Adrenal gland (tissue), 12 donors: ENCODE results near the gene AIFM3. TPM values are rescaled to one million over a fixed set of nuclear protein-coding genes. Genes with fewer than 3 reads are reported as not detected.

ENCODE experiments used
- DNase-seq, 7 donors: peaks; one replicate each; pipeline ENCODE4 v3.0.0-alpha.2; 2019 to 2020
- H3K27ac ChIP-seq, 5 donors: fragments of 200-600 bp; sonication (generic) in 4 of 5; 1 replicate in 3 of 5; 2 replicates in 2 of 5; pipeline versions ENCODE4 v1.5.1 to v1.8.0; 2016 to 2020; ENCODE audit warnings: mild to moderate bottlenecking in 1 of 5
- H3K27me3 ChIP-seq: fragments of 200-600 bp; 2 replicates; pipeline ENCODE4 v1.8.0; 2021
- H3K36me3 ChIP-seq, 2 donors: fragments of 200-600 bp; replicated peaks in 1 of 2; 1 replicate in 1 of 2; 2 replicates in 1 of 2; pipeline versions ENCODE4 v1.5.1 to v1.8.0; 2018 to 2022
- H3K4me1 ChIP-seq, 2 donors: fragments of 200-600 bp; replicated peaks in 1 of 2; 1 replicate in 1 of 2; 2 replicates in 1 of 2; pipeline versions ENCODE4 v1.5.1 to v1.8.0; 2018 to 2021
- H3K4me3 ChIP-seq, 4 donors: fragments of 200-600 bp; sonication (generic) in 3 of 4; one replicate each; pipeline ENCODE4 v1.5.1; 2016 to 2018
- H3K9me3 ChIP-seq, 3 donors: fragments of 200-600 bp; sonication (generic) in 1 of 3; replicated peaks in 1 of 3; 1 replicate in 2 of 3; 2 replicates in 1 of 3; pipeline versions ENCODE4 v1.5.1 to v1.8.0; 2016 to 2021
- POLR2A ChIP-seq, 2 donors: fragments of 450-650 bp; IDR thresholded peaks; one replicate each; pipeline ENCODE4 v1.6.1; 2017; ENCODE audit warnings: antibody characterized with exemption in 2 of 2, mild to moderate bottlenecking in 2 of 2, moderate library complexity in 1 of 2
- WGBS, 4 donors: extraction: QIAGEN DNeasy Blood & Tissue Kit in 2 of 4; methylation state at CpG; one replicate each; pipeline versions ENCODE4 v1.1.5 to v1.1.7; 2013 to 2017; 5-methylcytosine and 5-hydroxymethylcytosine counted together
- intact Hi-C, 2 donors: fragments of 100-400 bp; cut with DNase I; formaldehyde crosslinking; loops; one replicate each; pipeline versions ENCODE4 v1.14.1 to v1.15.0; 2022 to 2023
- polyA plus RNA-seq, 3 donors: library from polyadenylated mRNA; stranded (reverse); fragments of 200-250 nt in 2 of 3; fragments of 350-450 nt in 1 of 3; fragmentation: Illumina TruSeq in 1 of 3; extraction: RNeasy Lipid Tissue Mini Kit (QIAGEN cat#74804) in 1 of 3; gene quantifications; one replicate each; pipeline ENCODE4 v1.2.3, GENCODE V29; 2013 to 2014
- total RNA-seq, 9 donors: library from RNA; depleted of rRNA in 4 of 9; stranded (reverse); fragments of >200 nt in 4 of 9; fragments of 120-200 nt in 1 of 9; fragmentation: NEBNext Ultra II Directional in 1 of 9; extraction: Animal tissue kit (Norgen Biotek cat#: 25700) in 1 of 9; gene quantifications; one replicate each; pipeline versions ENCODE4 v1.1.0 to v1.2.4, GENCODE V29; 2013 to 2023
- TF ChIP-seq, protein P1 (sequence below), 6 experiments: fragments of 450-650 bp in 4 of 6; fragments of 200-600 bp in 2 of 6; sonication (generic) in 1 of 6; IDR thresholded peaks; 1 replicate in 5 of 6; 2 replicates in 1 of 6; pipeline versions ENCODE4 v1.5.1 to v1.8.0; 2016 to 2021; ENCODE audit warnings: antibody characterized with exemption in 6 of 6, mild to moderate bottlenecking in 2 of 6, moderate library complexity in 1 of 6
- donor health status: healthy with polysubstance abuse.
- donor health status: Bipolar disorder and iron deficiency.
- donor health status: DM: yes; HTN: yes; CAD: no.
- donor health status: DM: no; HTN: no; CAD: no.
- donor health status: DM: no; HTN: no; CAD: no.
- donor health status: DM: yes; HTN: yes; CAD: no.

Gene AIFM3
- total and polyA plus RNA-seq, 12 donors: 0.37 to 9.1 (median 2.2) TPM

DNA sequence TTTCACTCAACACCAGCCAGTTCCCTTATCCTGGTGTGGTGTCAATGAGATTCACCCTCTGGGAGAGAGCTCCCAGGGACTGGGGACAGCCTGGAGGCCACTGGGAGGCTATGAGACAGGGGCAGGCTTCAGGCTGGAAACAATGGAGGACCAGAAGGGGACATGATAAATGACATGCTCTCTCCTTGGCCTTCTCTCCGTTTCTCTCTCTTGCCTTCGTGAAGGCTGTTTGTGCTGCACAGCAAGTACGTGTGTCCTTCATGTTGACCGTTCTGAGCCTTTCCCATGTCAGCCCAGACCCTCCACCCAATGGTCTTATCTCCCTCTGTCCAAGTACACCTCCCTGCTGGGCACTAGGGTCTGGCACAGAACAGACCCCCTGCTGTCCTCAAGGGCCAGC is 13.5 kb downstream of the AIFM3 start:
- TF ChIP-seq, protein P1, sequence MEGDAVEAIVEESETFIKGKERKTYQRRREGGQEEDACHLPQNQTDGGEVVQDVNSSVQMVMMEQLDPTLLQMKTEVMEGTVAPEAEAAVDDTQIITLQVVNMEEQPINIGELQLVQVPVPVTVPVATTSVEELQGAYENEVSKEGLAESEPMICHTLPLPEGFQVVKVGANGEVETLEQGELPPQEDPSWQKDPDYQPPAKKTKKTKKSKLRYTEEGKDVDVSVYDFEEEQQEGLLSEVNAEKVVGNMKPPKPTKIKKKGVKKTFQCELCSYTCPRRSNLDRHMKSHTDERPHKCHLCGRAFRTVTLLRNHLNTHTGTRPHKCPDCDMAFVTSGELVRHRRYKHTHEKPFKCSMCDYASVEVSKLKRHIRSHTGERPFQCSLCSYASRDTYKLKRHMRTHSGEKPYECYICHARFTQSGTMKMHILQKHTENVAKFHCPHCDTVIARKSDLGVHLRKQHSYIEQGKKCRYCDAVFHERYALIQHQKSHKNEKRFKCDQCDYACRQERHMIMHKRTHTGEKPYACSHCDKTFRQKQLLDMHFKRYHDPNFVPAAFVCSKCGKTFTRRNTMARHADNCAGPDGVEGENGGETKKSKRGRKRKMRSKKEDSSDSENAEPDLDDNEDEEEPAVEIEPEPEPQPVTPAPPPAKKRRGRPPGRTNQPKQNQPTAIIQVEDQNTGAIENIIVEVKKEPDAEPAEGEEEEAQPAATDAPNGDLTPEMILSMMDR (IDR thresholded peaks at IDR 0.05): no peak
- no peak for TF ChIP-seq POLR2A (IDR thresholded peaks at IDR 0.05)
- WGBS, 4 donors: 47 to 55% (median 52%) methylated on average over 3 to 4 of the region's 4 CpGs
- intact Hi-C loops: no loop called here
- no peak for DNase-seq
- no peak overlapping the region for H3K4me3 ChIP-seq
- H3K27me3 ChIP-seq: no peaks in the 10 kb centered on the region
- H3K9me3 ChIP-seq: peaks cover 0 to 4% (median 0%) of the 10 kb centered on the region in 3 donors
- peaks cover 26 to 37% of the 10 kb centered on the region in 2 donors for H3K4me1 ChIP-seq
- H3K27ac ChIP-seq: no peak overlapping the region
- peaks cover 0 to 3% of the 10 kb centered on the region in 2 donors for H3K36me3 ChIP-seq

DNA sequence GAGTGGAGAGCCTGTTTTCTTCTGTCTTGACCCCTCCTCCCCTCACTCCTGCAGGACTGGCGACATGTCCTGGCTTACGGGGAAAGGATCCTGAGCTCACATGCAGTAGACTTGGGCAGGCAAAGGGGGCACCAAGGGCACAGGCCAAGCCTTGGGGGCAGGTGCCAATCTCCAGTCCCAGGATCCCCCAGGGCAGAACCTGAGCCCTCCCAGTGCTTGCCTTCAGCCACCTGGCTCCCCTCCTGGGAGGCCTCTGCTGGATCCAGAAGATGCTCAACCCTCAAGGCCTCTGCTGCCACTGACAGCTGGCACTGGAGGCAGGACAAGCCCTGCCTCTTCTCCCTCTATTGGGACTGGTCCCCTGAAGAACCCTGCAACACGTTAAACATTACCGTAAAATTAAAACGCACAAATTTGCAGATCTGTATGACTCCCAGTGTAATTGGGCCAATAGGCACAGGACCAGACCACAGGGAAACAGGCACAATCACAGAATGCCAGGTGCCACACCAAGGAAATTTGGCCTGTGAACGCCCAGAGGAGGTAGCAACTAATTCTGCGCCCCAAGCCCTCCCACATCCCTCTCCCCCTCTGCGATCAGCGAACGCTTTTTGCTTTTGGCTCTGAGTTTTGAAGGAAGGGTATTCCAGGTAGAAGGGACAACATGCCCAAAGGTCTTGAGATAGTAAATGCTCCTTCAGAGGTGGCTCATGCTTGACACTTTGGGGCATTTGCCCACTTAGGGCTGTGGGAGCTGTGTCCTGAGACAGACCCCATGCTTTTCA is 14.1 kb downstream of the AIFM3 start:
- no peak for DNase-seq
- no peak for TF ChIP-seq POLR2A (IDR thresholded peaks at IDR 0.05)
- TF ChIP-seq, protein P1 (IDR thresholded peaks at IDR 0.05): no peak
- intact Hi-C loops: no loop called here

DNA sequence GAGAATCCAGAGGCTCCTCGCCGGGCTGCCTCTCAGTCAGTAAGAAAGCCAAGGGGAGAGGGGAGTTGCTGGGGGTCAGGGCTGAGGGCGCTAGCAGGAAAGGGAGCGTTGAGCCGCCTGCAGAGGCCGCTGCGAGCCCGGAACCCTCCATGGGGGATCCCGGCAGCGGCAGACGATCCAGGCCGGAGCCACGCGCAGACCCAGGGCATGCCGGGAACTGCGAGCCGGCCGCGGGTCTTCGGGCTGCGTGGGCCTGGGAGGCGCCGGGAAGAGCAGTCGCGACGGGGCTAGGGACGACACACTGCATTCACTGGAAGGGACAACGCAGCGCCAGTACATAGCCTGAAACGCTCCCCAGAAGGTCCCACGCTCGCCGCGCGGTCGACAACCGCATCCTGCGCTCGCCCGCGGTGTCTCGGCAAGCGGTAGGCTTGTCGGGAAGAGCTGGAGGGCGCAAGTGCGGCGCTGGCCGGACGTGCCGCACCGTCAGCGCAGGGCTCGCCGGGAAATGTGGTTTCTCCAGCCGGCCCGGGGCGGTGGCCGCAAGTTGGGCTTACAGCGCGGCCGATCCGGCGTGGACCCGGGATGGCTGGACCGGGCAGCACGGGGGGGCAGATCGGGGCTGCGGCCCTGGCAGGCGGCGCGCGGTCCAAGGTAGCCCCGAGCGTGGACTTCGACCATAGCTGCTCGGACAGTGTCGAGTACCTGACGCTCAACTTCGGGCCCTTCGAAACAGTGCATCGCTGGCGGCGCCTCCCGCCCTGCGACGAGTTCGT is 14.9 kb downstream of the AIFM3 start, which contains the start of gene LZTR1:
Gene LZTR1 (plus strand): TSS at position 511 of the 776 bp plus-strand sequence. CDS start 75 bp downstream, at position 586.
- H3K9me3 ChIP-seq: peaks cover 0 to 4% (median 0%) of the 10 kb centered on the region in 3 donors
- TF ChIP-seq POLR2A (IDR thresholded peaks at IDR 0.05): peak; percentile 84 to 94
- TF ChIP-seq, protein P1 (IDR thresholded peaks at IDR 0.05): peak in 5 of 6 experiments; percentile 26 to 51 (median 46)
- H3K4me3 ChIP-seq: peak within 1 kb of the TSS; percentile 21 to 75 (median 69)
- peak within 1 kb of the TSS; percentile 57 to 93 (median 86) for H3K27ac ChIP-seq
- intact Hi-C loops: no loop called here
- no peaks in the 10 kb centered on the region for H3K27me3 ChIP-seq
- 0 to 1% (median 0%) methylated on average over 34 to 87 of the region's 87 CpGs; no CpG with 5 or more reads in 1 of the 4 donors for WGBS, 4 donors
- peak; percentile 72 to 87 (median 82) for DNase-seq
- H3K4me1 ChIP-seq: peaks cover 26 to 37% of the 10 kb centered on the region in 2 donors
- peaks cover 0 to 13% of the 10 kb centered on the region in 2 donors for H3K36me3 ChIP-seq

More for the DNA sequence above, 14.1 kb downstream of the AIFM3 start:
- no peaks in the 10 kb centered on the region for H3K27me3 ChIP-seq
- peak overlapping the region in 2 of 4 donors; percentile 73 to 75 for H3K4me3 ChIP-seq
- peaks cover 0 to 7% of the 10 kb centered on the region in 2 donors for H3K36me3 ChIP-seq
- peaks cover 26 to 37% of the 10 kb centered on the region in 2 donors for H3K4me1 ChIP-seq
- peak overlapping the region; percentile 57 to 93 (median 86) for H3K27ac ChIP-seq
- WGBS, 4 donors: 57 to 67% (median 63%) methylated on average over 8 to 10 of the region's 10 CpGs
- H3K9me3 ChIP-seq: peaks cover 0 to 4% (median 0%) of the 10 kb centered on the region in 3 donors

DNA sequence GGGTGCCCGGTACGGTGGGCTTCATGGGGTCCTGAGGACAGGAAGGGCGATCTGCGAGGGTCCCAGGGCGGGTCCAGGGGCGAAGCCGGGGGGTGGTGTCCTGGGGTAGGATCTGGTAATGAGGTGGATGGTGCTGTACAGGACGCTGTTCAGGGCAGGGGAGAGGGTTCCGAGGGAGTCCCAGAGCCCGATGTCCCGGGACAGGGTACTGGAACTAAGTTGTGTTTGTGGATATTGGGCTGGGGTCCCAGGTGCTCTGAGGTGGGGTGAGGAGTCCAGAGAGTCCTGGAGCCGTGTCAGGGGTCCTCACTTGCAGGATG is 15.5 kb downstream of the AIFM3 start:
- peak overlapping the region; percentile 21 to 75 (median 69) for H3K4me3 ChIP-seq
- peak overlapping the region in 3 of 5 donors; percentile 86 to 93 (median 90) for H3K27ac ChIP-seq
- intact Hi-C loops: no loop called here
- peaks cover 0 to 4% (median 0%) of the 10 kb centered on the region in 3 donors for H3K9me3 ChIP-seq
- no peaks in the 10 kb centered on the region for H3K27me3 ChIP-seq
- TF ChIP-seq, protein P1 (IDR thresholded peaks at IDR 0.05): no peak
- TF ChIP-seq POLR2A (IDR thresholded peaks at IDR 0.05): no peak
- H3K4me1 ChIP-seq: peaks cover 26 to 37% of the 10 kb centered on the region in 2 donors
- no peak for DNase-seq
- H3K36me3 ChIP-seq: peaks cover 0 to 18% of the 10 kb centered on the region in 2 donors
- 0 to 2% (median 1%) methylated on average over 7 to 12 of the region's 12 CpGs for WGBS, 4 donors
